ENCODE results near the gene NRXN3.
A peak's percentile ranks its signal among the peaks of the same experiment; 100 is the strongest.

NRXN3 gene

GRCh38 chr14:79265366-79265946 lies 1095.3 kb downstream of the NRXN3 start:
- H3K4me3 ChIP-seq (ENCODE audit: low read depth, low read length): no peak overlapping the region
- TF ChIP-seq, protein P1, sequence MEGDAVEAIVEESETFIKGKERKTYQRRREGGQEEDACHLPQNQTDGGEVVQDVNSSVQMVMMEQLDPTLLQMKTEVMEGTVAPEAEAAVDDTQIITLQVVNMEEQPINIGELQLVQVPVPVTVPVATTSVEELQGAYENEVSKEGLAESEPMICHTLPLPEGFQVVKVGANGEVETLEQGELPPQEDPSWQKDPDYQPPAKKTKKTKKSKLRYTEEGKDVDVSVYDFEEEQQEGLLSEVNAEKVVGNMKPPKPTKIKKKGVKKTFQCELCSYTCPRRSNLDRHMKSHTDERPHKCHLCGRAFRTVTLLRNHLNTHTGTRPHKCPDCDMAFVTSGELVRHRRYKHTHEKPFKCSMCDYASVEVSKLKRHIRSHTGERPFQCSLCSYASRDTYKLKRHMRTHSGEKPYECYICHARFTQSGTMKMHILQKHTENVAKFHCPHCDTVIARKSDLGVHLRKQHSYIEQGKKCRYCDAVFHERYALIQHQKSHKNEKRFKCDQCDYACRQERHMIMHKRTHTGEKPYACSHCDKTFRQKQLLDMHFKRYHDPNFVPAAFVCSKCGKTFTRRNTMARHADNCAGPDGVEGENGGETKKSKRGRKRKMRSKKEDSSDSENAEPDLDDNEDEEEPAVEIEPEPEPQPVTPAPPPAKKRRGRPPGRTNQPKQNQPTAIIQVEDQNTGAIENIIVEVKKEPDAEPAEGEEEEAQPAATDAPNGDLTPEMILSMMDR (IDR thresholded peaks at IDR 0.05; ENCODE audit: low read depth, low read length): no peak

DNA sequence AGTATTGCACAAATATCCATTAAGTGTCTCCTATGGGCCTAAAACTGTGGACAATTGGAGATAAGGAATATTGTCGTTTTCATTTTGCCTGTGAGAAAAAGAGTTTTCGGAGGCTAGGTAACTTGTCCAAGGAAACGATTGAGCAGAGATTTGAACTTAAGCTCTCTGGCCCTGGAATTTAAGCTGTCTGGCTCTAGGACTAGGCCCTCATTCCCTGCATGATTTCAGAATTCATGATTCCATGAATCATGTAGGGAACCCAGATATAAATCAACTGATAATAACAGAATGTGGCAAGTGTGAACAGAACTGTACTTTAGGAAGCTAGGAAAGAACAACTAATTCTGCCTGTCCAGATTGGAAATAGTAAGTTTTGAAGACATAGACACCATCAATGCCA lies 1100.2 kb downstream of the NRXN3 start:
- H3K4me3 ChIP-seq (ENCODE audit: low read depth, low read length): no peak overlapping the region
- TF ChIP-seq, protein P1 (IDR thresholded peaks at IDR 0.05; ENCODE audit: low read depth, low read length): no peak

DNA sequence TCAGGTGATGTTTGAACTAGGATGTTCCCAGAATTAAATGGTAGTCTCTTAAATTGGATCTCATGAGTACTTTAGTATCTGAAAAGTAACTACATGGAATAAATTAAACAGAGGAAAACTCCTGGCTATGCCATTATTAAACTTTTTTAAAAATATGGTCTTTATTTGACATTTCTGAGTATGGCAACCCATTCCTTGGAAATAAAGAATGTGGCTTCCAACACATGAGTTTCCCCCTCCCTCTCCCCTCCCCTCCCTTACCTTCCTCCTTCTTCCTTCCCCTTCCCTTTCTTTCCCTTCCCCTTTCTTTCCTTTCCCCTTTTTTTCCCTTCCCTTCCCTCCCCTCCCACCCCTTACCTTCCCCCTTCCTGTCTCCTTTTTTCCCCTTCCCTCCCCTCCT lies 1100.9 kb downstream of the NRXN3 start:
- TF ChIP-seq, protein P1 (IDR thresholded peaks at IDR 0.05; ENCODE audit: low read depth, low read length): no peak
- no peak overlapping the region for H3K4me3 ChIP-seq (ENCODE audit: low read depth, low read length)

- TF ChIP-seq, protein P1 (IDR thresholded peaks at IDR 0.05; ENCODE audit: low read depth, low read length): no peak
- H3K4me3 ChIP-seq (ENCODE audit: low read depth, low read length): no peak overlapping the region
These were observed 1104.6 kb downstream of the NRXN3 start for GRCh38 chr14:79274641-79275291.

DNA sequence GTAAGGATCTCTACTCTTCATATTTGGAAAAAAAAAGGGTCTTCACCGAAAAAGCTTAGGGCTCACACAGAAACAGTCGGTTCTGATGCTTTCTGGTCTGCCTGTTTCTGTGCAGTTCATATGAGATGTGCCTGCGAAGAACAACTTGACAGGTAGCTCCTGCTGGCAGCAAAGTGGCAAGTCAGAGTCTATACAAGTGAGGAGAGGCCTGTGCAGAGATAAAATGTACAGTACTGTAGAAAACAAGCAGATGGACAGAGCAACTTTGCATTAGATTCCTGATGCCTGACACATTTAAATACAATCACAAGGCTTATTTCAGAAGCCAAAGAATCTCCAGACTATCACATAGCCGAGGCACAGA lies 1105.1 kb downstream of the NRXN3 start:
- TF ChIP-seq, protein P1 (IDR thresholded peaks at IDR 0.05; ENCODE audit: low read depth, low read length): no peak
- no peak overlapping the region for H3K4me3 ChIP-seq (ENCODE audit: low read depth, low read length)

GRCh38 chr14:79278286-79278797 lies 1108.2 kb downstream of the NRXN3 start:
- peak overlapping the region; percentile 62 for H3K4me3 ChIP-seq (ENCODE audit: low read depth, low read length)
- TF ChIP-seq, protein P1 (IDR thresholded peaks at IDR 0.05; ENCODE audit: low read depth, low read length): no peak

All from WI38 (cell line).